GM23338 (cell line): Measurements from ENCODE around the gene C4orf17. TPM values are rescaled to one million over a fixed set of nuclear protein-coding genes. Genes with fewer than 3 reads are reported as not detected.

ENCODE experiments used
- ATAC-seq: fragments of 200-7000 bp; cut with Tn5 transposase; 3 replicates; pipeline ENCODE4 v1.9.1; 2020
- DNase-seq: peaks from one replicate; pipeline ENCODE4 v3.0.0-alpha.2; 2015; ENCODE audit warnings: low spot score
- H2AFZ ChIP-seq: fragments of 200-600 bp; sonication (generic); 2 replicates; pipeline ENCODE4 v1.8.0; 2016; ENCODE audit warnings: antibody characterized with exemption, mild to moderate bottlenecking, moderate library complexity
- H3F3A ChIP-seq: fragments of 200-600 bp; sonication (generic); replicated peaks from 2 replicates; pipeline ENCODE4 v1.8.0; 2017; ENCODE audit warnings: antibody characterized with exemption, mixed run types, low read depth
- H3K27ac ChIP-seq: fragments of 200-600 bp; sonication (generic); 2 replicates; pipeline ENCODE4 v1.6.1; 2016; ENCODE audit warnings: low read depth
- H3K27me3 ChIP-seq: fragments of 200-600 bp; sonication (generic); 2 replicates; pipeline ENCODE4 v1.8.0; 2016; ENCODE audit warnings: mild to moderate bottlenecking, mixed run types, moderate library complexity; ENCODE audit not compliant: insufficient read depth
- H3K36me3 ChIP-seq: fragments of 200-600 bp; sonication (generic); 2 replicates; pipeline ENCODE4 v1.8.0; 2016; ENCODE audit warnings: mild to moderate bottlenecking; ENCODE audit not compliant: insufficient read depth
- H3K4me1 ChIP-seq: fragments of 200-600 bp; sonication (generic); 2 replicates; pipeline ENCODE4 v1.8.0; 2016; ENCODE audit warnings: mild to moderate bottlenecking, moderate library complexity; ENCODE audit not compliant: insufficient read depth
- H3K4me2 ChIP-seq: fragments of 200-600 bp; sonication (generic); 2 replicates; pipeline ENCODE4 v1.7.1; 2017; ENCODE audit warnings: mixed run types
- H3K4me3 ChIP-seq: fragments of 200-600 bp; sonication (generic); 2 replicates; pipeline ENCODE4 v1.6.1; 2016; ENCODE audit warnings: mixed run types
- H3K79me2 ChIP-seq: fragments of 200-600 bp; sonication (generic); replicated peaks from 2 replicates; pipeline ENCODE4 v1.8.0; 2017; ENCODE audit warnings: mild to moderate bottlenecking; ENCODE audit not compliant: insufficient read depth
- H3K9me2 ChIP-seq: fragments of 200-600 bp; sonication (generic); 2 replicates; pipeline ENCODE4 v1.8.0; 2017; ENCODE audit not compliant: insufficient read depth
- H4K20me1 ChIP-seq: fragments of 200-600 bp; sonication (generic); replicated peaks from 2 replicates; pipeline ENCODE4 v1.8.0; 2017; ENCODE audit warnings: mild to moderate bottlenecking; ENCODE audit not compliant: insufficient read depth
- H3K27ac Mint-ChIP-seq: 2 replicates; pipeline ENCODE4 v1.8.0; 2020; ENCODE audit warnings: inconsistent platforms, mild to moderate bottlenecking, moderate library complexity, mixed read lengths
- H3K27me3 Mint-ChIP-seq: 3 replicates; pipeline ENCODE4 v1.8.0; 2022; ENCODE audit warnings: low read depth, mild to moderate bottlenecking, moderate library complexity, mixed read lengths, inconsistent platforms; ENCODE audit not compliant: insufficient read depth, poor library complexity
- H3K36me3 Mint-ChIP-seq: 3 replicates; pipeline ENCODE4 v1.8.0; 2021; ENCODE audit warnings: low read depth, mild to moderate bottlenecking, inconsistent platforms, moderate library complexity, mixed read lengths
- H3K4me1 Mint-ChIP-seq: 3 replicates; pipeline ENCODE4 v1.8.0; 2020; ENCODE audit warnings: mild to moderate bottlenecking, inconsistent platforms, mixed read lengths
- H3K4me3 Mint-ChIP-seq: 3 replicates; pipeline ENCODE4 v1.8.0; 2021; ENCODE audit warnings: moderate library complexity, mild to moderate bottlenecking, inconsistent platforms, mixed read lengths
- H3K9me3 Mint-ChIP-seq: 3 replicates; pipeline ENCODE4 v1.8.0; 2020; ENCODE audit warnings: moderate library complexity, mild to moderate bottlenecking, inconsistent platforms, mixed read lengths
- CREB1 ChIP-seq: fragments of 250-450 bp; sonication (Bioruptor Pico); IDR thresholded peaks from 2 replicates; pipeline ENCODE4 v1.5.0; 2020; ENCODE audit warnings: low read depth, mild to moderate bottlenecking, moderate library complexity
- CTCF ChIP-seq, 2 experiments: fragments of 200-600 bp in 1 of 2; sonication (generic) in 1 of 2; conservative IDR thresholded peaks; 2 replicates each; pipeline versions ENCODE4 v1.5.1 to v1.6.1; 2016 to 2017; ENCODE audit warnings: antibody characterized with exemption in 2 of 2, low read depth in 2 of 2, mild to moderate bottlenecking in 2 of 2, moderate library complexity in 1 of 2
- ETS1 ChIP-seq: IDR thresholded peaks from 2 replicates; pipeline ENCODE4 v1.6.1; 2016; ENCODE audit warnings: antibody characterized with exemption
- EZH2 ChIP-seq: fragments of 200-600 bp; sonication (generic); IDR thresholded peaks from one replicate; pipeline ENCODE4 v1.8.0; 2017; ENCODE audit warnings: antibody characterized with exemption, mild to moderate bottlenecking, low read depth; ENCODE audit not compliant: unreplicated experiment
- EZH2phosphoT487 ChIP-seq: fragments of 200-600 bp; sonication (generic); IDR thresholded peaks from one replicate; pipeline ENCODE4 v1.8.1; 2018; ENCODE audit warnings: antibody characterized with exemption; ENCODE audit not compliant: unreplicated experiment
- JUNB ChIP-seq: IDR thresholded peaks from one replicate; pipeline ENCODE4 v1.6.1; 2016; ENCODE audit warnings: antibody characterized with exemption; ENCODE audit not compliant: unreplicated experiment
- NANOG ChIP-seq: IDR thresholded peaks from 2 replicates; pipeline ENCODE4 v1.6.1; 2016; ENCODE audit warnings: antibody characterized with exemption, borderline replicate concordance
- POLR2AphosphoS5 ChIP-seq: IDR thresholded peaks from 2 replicates; pipeline ENCODE4 v1.6.1; 2016; ENCODE audit warnings: antibody characterized with exemption, low read depth
- REST ChIP-seq: IDR thresholded peaks from one replicate; pipeline ENCODE4 v1.6.1; 2018; ENCODE audit warnings: antibody characterized with exemption; ENCODE audit not compliant: unreplicated experiment
- STAT1 ChIP-seq: IDR thresholded peaks from one replicate; pipeline ENCODE4 v1.6.1; 2016; ENCODE audit warnings: antibody characterized with exemption; ENCODE audit not compliant: unreplicated experiment
- ZNF114 ChIP-seq: fragments of 250-450 bp; sonication (Bioruptor Pico); IDR thresholded peaks from 2 replicates; pipeline ENCODE4 v1.5.0; 2020; ENCODE audit warnings: mild to moderate bottlenecking, moderate library complexity
- ZNF331 ChIP-seq: fragments of 250-450 bp; sonication (Bioruptor Pico); IDR thresholded peaks from 2 replicates; pipeline ENCODE4 v1.5.0; 2020; ENCODE audit warnings: low read depth, mild to moderate bottlenecking, moderate library complexity
- ZNF462 ChIP-seq: fragments of 250-450 bp; sonication (Bioruptor Pico); IDR thresholded peaks from 2 replicates; pipeline ENCODE4 v1.5.0; 2020; ENCODE audit warnings: mild to moderate bottlenecking, moderate library complexity
- polyA plus RNA-seq: library from polyadenylated mRNA; unstranded; fragments of >200 nt; fragmentation: Nextera tagmentation; extraction: Ambion mirVana; gene quantifications from 2 replicates; pipeline ENCODE4 v1.2.1, GENCODE V29; 2016
- total RNA-seq: library from RNA; depleted of rRNA; stranded (reverse); fragments of >200 nt; shearing (Covaris generic); gene quantifications from 2 replicates; pipeline ENCODE4 v1.2.3, GENCODE V29; 2014

C4orf17 gene
- total and polyA plus RNA-seq, 2 experiments from 2014 or later, result not detected

- TF ChIP-seq STAT1 (no peak), EZH2phosphoT487 (no peak), ZNF331 (no peak), POLR2AphosphoS5 (no peak), REST (no peak), ZNF462 (CRISPR knock-in tag) (no peak), EZH2 (no peak), NANOG (no peak), JUNB (no peak), CREB1 (no peak), ETS1 (no peak), ZNF114 (CRISPR knock-in tag) (no peak), CTCF (conservative IDR thresholded peaks at IDR 0.05; ENCODE audit: low read depth in 2 of 2) (no peak)
- no peaks in the 10 kb centered on the region for H3K79me2 ChIP-seq
- DNase-seq (no peak), ATAC-seq (no peak)
- H3K4me2 ChIP-seq, result no peak overlapping the region
- H3K4me1 Mint-ChIP-seq, result peaks cover 2% of the 10 kb centered on the region; the same call in 1 of the 3 replicates
- no peaks in the 10 kb centered on the region for H3K36me3 Mint-ChIP-seq
- H2AFZ ChIP-seq, result no peak overlapping the region
- H3K36me3 ChIP-seq, result no peaks in the 10 kb centered on the region
- no peaks in the 10 kb centered on the region for H3F3A ChIP-seq
- H3K27ac ChIP-seq, result no peak overlapping the region
- H3K4me1 ChIP-seq, result no peaks in the 10 kb centered on the region
- no peaks in the 10 kb centered on the region for H4K20me1 ChIP-seq
- H3K9me2 ChIP-seq, result no peaks in the 10 kb centered on the region
- H3K27me3 Mint-ChIP-seq, result peaks cover 4% of the 10 kb centered on the region
- H3K9me3 Mint-ChIP-seq, result no peaks in the 10 kb centered on the region; the same call in 2 of the 3 replicates
- no peak overlapping the region for H3K27ac Mint-ChIP-seq
- 0 out of 3 replicates have a peak overlapping the region, but pooled peaks have one; percentile 5 for H3K4me3 Mint-ChIP-seq
- H3K4me3 ChIP-seq, result no peak overlapping the region
- H3K27me3 ChIP-seq, result no peaks in the 10 kb centered on the region
Observed at GRCh38 chr4:99564921-99565320, 54.1 kb downstream of the C4orf17 start.
